ENCODE measurements around the gene TPRG1L. TPM values are rescaled to one million over a fixed set of nuclear protein-coding genes. Genes with fewer than 3 reads are reported as not detected.

TPRG1L gene
- total and polyA plus RNA-seq, 7 donors: 34.9 to 105 (median 49.2) TPM

- Histone ChIP-seq H3K9me3 (no peaks in the 10 kb centered on the region), H3K27ac (no peak overlapping the region), H3K36me3 (no peaks in the 10 kb centered on the region), H3K4me3 (no peak overlapping the region), H3K4me1 (peaks cover 0 to 30% (median 29%) of the 10 kb centered on the region in 4 donors), H3K27me3 (peaks cover 37 to 84% (median 71%) of the 10 kb centered on the region in 3 donors)
- no peak for TF ChIP-seq POLR2A (IDR thresholded peaks at IDR 0.05)
- TF ChIP-seq POLR2AphosphoS5 (IDR thresholded peaks at IDR 0.05): no peak
- intact Hi-C loops (cut with DNase I): no loop called here
- DNase-seq: no peak
- 69 to 83% methylated on average over 22 of the region's 22 CpGs for WGBS, 2 donors
These were observed 29.9 kb downstream of the TPRG1L start for GRCh38 chr1:3654549-3655281.

- no peak for DNase-seq
- no peak for TF ChIP-seq POLR2AphosphoS5 (IDR thresholded peaks at IDR 0.05)
- no peak for TF ChIP-seq EP300 (IDR thresholded peaks at IDR 0.05)
- TF ChIP-seq POLR2A (IDR thresholded peaks at IDR 0.05): no peak
- no peak for TF ChIP-seq CTCF (IDR thresholded peaks at IDR 0.05)
- Histone ChIP-seq H3K9me3 (no peaks in the 10 kb centered on the region), H3K4me3 (no peak overlapping the region), H3K4me1 (peaks cover 0 to 15% (median 13%) of the 10 kb centered on the region in 4 donors), H3K36me3 (no peaks in the 10 kb centered on the region), H3K27ac (no peak overlapping the region), H3K27me3 (peaks cover 25 to 76% (median 60%) of the 10 kb centered on the region in 3 donors)
- intact Hi-C loops (cut with DNase I): no loop called here
- 82% methylated on average over 13 of the region's 13 CpGs for WGBS, 2 donors
These were observed 31.8 kb downstream of the TPRG1L start for GRCh38 chr1:3656450-3657095.

GRCh38 chr1:3657096-3657475 lies 32.3 kb downstream of the TPRG1L start:
- H3K4me1 ChIP-seq: peaks cover 0 to 10% (median 8%) of the 10 kb centered on the region in 4 donors
- H3K4me3 ChIP-seq: no peak overlapping the region
- no peak overlapping the region for H3K27ac ChIP-seq
- no peaks in the 10 kb centered on the region for H3K9me3 ChIP-seq
- WGBS, 2 donors: 72 to 75% methylated on average over 6 of the region's 6 CpGs
- no peak for TF ChIP-seq CTCF (IDR thresholded peaks at IDR 0.05)
- no peak for TF ChIP-seq EP300 (IDR thresholded peaks at IDR 0.05)
- no peak for TF ChIP-seq POLR2A (IDR thresholded peaks at IDR 0.05)
- no peak for TF ChIP-seq POLR2AphosphoS5 (IDR thresholded peaks at IDR 0.05)
- peaks cover 20 to 70% (median 54%) of the 10 kb centered on the region in 3 donors for H3K27me3 ChIP-seq
- no peaks in the 10 kb centered on the region for H3K36me3 ChIP-seq
- DNase-seq: peak; percentile 56
- intact Hi-C loops (cut with DNase I): no loop called here

- Histone ChIP-seq H3K4me1 (peaks cover 0 to 4% (median 2%) of the 10 kb centered on the region in 4 donors), H3K4me3 (no peak overlapping the region), H3K27me3 (peaks cover 14 to 67% (median 48%) of the 10 kb centered on the region in 3 donors), H3K36me3 (no peaks in the 10 kb centered on the region), H3K27ac (no peak overlapping the region), H3K9me3 (no peaks in the 10 kb centered on the region)
- peak; percentile 50 for DNase-seq
- no peak for TF ChIP-seq EP300 (IDR thresholded peaks at IDR 0.05)
- TF ChIP-seq POLR2AphosphoS5 (IDR thresholded peaks at IDR 0.05): no peak
- TF ChIP-seq POLR2A (IDR thresholded peaks at IDR 0.05): no peak
- no peak for TF ChIP-seq CTCF (IDR thresholded peaks at IDR 0.05)
- intact Hi-C loops (cut with DNase I): no loop called here
- WGBS, 2 donors: 77 to 78% methylated on average over 26 of the region's 26 CpGs
These were observed 32.9 kb downstream of the TPRG1L start for GRCh38 chr1:3657578-3658230.

- Histone ChIP-seq H3K4me1 (no peaks in the 10 kb centered on the region), H3K27ac (no peak overlapping the region), H3K9me3 (no peaks in the 10 kb centered on the region), H3K4me3 (no peak overlapping the region), H3K36me3 (no peaks in the 10 kb centered on the region), H3K27me3 (peaks cover 8 to 67% (median 43%) of the 10 kb centered on the region in 3 donors)
- intact Hi-C loops (cut with DNase I): no loop called here
- TF ChIP-seq POLR2AphosphoS5 (IDR thresholded peaks at IDR 0.05): no peak
- 41 to 44% methylated on average over 14 of the region's 14 CpGs for WGBS, 2 donors
- no peak for DNase-seq
These were observed 33.4 kb downstream of the TPRG1L start for GRCh38 chr1:3658231-3658615.

All from sigmoid colon (tissue), 7 donors.